ENCODE measurements around the gene RAB4A.

DNA sequence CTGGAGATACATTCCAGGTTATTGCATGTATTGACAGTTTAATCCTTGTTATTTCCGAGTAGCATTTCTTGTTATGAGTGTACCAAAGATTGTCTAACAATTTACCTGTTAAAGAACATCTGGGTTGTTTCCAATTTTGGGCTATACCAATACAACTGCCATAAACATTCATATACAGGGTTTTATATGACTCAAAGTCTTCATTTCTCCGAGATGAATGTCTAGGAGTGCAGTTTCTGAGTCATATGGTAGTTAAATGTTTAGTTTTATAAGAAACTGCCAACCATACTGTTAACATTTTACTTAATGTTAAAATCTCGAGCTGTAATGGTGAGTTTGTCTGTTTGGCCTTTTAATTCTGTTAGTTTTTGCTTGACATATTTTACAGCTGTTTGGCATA is 10.0 kb downstream of the RAB4A start:
- no peak for TF ChIP-seq POLR2AphosphoS5 (IDR thresholded peaks at IDR 0.05; ENCODE audit: low read depth)
- no peak for TF ChIP-seq CTCF (IDR thresholded peaks at IDR 0.05; ENCODE audit: insufficient read depth, low read length)
- no peak for TF ChIP-seq REST (IDR thresholded peaks at IDR 0.05; ENCODE audit: insufficient replicate concordance, low read depth)
- no peak for TF ChIP-seq SPI1 (IDR thresholded peaks at IDR 0.05; ENCODE audit: borderline replicate concordance, low read depth)
